ENCODE measurements around the gene RBM34.

DNA sequence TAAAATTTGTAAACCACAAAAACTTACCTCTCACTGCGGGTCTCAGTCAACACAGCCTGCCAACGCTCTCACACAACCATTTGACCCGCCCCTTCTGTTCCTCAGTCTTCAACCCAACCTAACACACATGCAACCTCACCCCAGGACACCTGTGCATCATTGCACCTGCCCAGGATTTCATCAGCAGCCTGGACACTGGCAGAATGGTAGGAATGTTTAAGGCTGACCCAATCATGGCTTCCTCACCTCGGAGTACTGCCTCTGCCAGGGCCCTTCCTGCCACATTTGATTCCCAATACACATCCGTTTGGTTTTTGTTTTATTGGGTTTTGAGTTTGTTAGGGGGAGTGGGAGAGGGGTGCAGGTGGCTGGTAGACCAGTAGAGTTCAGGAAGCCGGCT, 73.1 kb downstream of the RBM34 start:
- TF ChIP-seq, protein P1, sequence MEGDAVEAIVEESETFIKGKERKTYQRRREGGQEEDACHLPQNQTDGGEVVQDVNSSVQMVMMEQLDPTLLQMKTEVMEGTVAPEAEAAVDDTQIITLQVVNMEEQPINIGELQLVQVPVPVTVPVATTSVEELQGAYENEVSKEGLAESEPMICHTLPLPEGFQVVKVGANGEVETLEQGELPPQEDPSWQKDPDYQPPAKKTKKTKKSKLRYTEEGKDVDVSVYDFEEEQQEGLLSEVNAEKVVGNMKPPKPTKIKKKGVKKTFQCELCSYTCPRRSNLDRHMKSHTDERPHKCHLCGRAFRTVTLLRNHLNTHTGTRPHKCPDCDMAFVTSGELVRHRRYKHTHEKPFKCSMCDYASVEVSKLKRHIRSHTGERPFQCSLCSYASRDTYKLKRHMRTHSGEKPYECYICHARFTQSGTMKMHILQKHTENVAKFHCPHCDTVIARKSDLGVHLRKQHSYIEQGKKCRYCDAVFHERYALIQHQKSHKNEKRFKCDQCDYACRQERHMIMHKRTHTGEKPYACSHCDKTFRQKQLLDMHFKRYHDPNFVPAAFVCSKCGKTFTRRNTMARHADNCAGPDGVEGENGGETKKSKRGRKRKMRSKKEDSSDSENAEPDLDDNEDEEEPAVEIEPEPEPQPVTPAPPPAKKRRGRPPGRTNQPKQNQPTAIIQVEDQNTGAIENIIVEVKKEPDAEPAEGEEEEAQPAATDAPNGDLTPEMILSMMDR (IDR thresholded peaks at IDR 0.05), result no peak
- TF ChIP-seq POLR2A (IDR thresholded peaks at IDR 0.05), result no peak

Data from testis (tissue), 2 donors.